Heart left ventricle (tissue), 16 donors: Measurements from ENCODE around the gene LVRN. TPM values are rescaled to one million over a fixed set of nuclear protein-coding genes. Genes with fewer than 3 reads are reported as not detected.

Source experiments
- ATAC-seq, 4 donors: fragments of 200-7000 bp; cut with Tn5 transposase; one replicate each; pipeline ENCODE4 v1.9.1; 2020 to 2022; ENCODE audit warnings: moderate library complexity in 4 of 4, mild to moderate bottlenecking in 3 of 4, moderate number of reproducible peaks in 1 of 4
- DNase-seq, 5 donors: peaks; one replicate each; pipeline ENCODE4 v3.0.0-alpha.2; 2020
- H3K27ac ChIP-seq, 12 donors: fragments of 200-600 bp; sonication (generic) in 4 of 12; one replicate each; pipeline versions ENCODE4 v1.5.0 to v1.8.0; 2016 to 2022; ENCODE audit warnings: mild to moderate bottlenecking in 2 of 12
- H3K27me3 ChIP-seq, 9 donors: fragments of 200-600 bp; sonication (generic) in 2 of 9; one replicate each; pipeline versions ENCODE4 v1.5.1 to v1.8.0; 2016 to 2022; ENCODE audit warnings: mild to moderate bottlenecking in 3 of 9
- H3K36me3 ChIP-seq, 9 donors: fragments of 200-600 bp; sonication (generic) in 2 of 9; one replicate each; pipeline versions ENCODE4 v1.5.0 to v1.8.0; 2018 to 2022; ENCODE audit warnings: mild to moderate bottlenecking in 2 of 9
- H3K4me1 ChIP-seq, 12 donors: fragments of 200-600 bp; sonication (generic) in 4 of 12; one replicate each; pipeline versions ENCODE4 v1.5.0 to v1.8.0; 2016 to 2022; ENCODE audit warnings: mild to moderate bottlenecking in 3 of 12
- H3K4me3 ChIP-seq, 12 donors: fragments of 200-600 bp; sonication (generic) in 4 of 12; one replicate each; pipeline versions ENCODE4 v1.5.0 to v1.8.0; 2017 to 2022; ENCODE audit warnings: mild to moderate bottlenecking in 9 of 12, moderate library complexity in 4 of 12
- H3K9me3 ChIP-seq, 12 donors: fragments of 200-600 bp; sonication (generic) in 4 of 12; one replicate each; pipeline versions ENCODE4 v1.5.0 to v1.8.0; 2016 to 2022; ENCODE audit warnings: mild to moderate bottlenecking in 1 of 12
- POLR2A ChIP-seq, 2 donors: fragments of 450-650 bp; IDR thresholded peaks; one replicate each; pipeline ENCODE4 v1.6.1; 2017; ENCODE audit warnings: antibody characterized with exemption in 2 of 2, mild to moderate bottlenecking in 2 of 2, moderate library complexity in 2 of 2
- WGBS, 4 donors: extraction: QIAGEN DNeasy Blood & Tissue Kit in 2 of 4; methylation state at CpG; one replicate each; pipeline versions ENCODE4 v1.1.5 to v1.1.7; 2013 to 2018; 5-methylcytosine and 5-hydroxymethylcytosine counted together
- intact Hi-C, 10 donors: fragments of 100-400 bp; cut with DNase I; formaldehyde crosslinking; loops; one replicate each; pipeline versions ENCODE4 v1.11.1 to v1.14.2; 2022
- polyA plus RNA-seq, 2 donors: library from polyadenylated mRNA; stranded (reverse); fragments of 200-250 nt; gene quantifications; one replicate each; pipeline ENCODE4 v1.2.3, GENCODE V29; 2013
- total RNA-seq, 9 donors: library from RNA; depleted of rRNA in 2 of 9; stranded (reverse); fragments of >200 nt in 2 of 9; fragmentation: NEBNext Ultra II Directional in 3 of 9; extraction: Animal tissue kit (Norgen Biotek cat#: 25700) in 3 of 9; gene quantifications; one replicate each; pipeline versions ENCODE4 v1.1.0 to v1.2.4, GENCODE V29; 2016 to 2023
- TF ChIP-seq, protein P1 (sequence below), 12 donors: fragments of 200-600 bp; sonication (generic) in 4 of 12; IDR thresholded peaks; one replicate each; pipeline versions ENCODE4 v1.5.0 to v1.8.0; 2018 to 2022; ENCODE audit warnings: antibody characterized with exemption in 12 of 12, mild to moderate bottlenecking in 5 of 12
- donor health status: ischemic (EF 13 %, LVEDD 7.1; RV severe dilation, severe dysfunction).
- donor health status: healthy with polysubstance abuse.
- donor health status: DM: no; HTN: yes; CAD: no.
- donor health status: DM: no; HTN: no; CAD: no.
- donor health status: ischemic (EF 25% LVEDD 6.9; RV normal size, moderate dysfunction).
- donor health status: ischemic (EF 25% LVEDD 5.7; RV mildly dilated, moderate dysfunction).
- donor health status: healthy.
- donor health status: DM: yes; HTN: yes; CAD: no.
- donor health status: ischemic (EF 35%, LVEDD 5.7; RV mildly dilated, moderate dysfunction).
- donor health status: nonischemic (EF 11% LVEDD 7.7; RV severe dilation, severe dysfunction).
- donor health status: DM: yes; HTN: yes; CAD: no.
- donor health status: PGD.
- donor health status: ischemic (EF 29% LVEDD 5.4; RV normal size, mild dysfunction).
- donor health status: nonischemic (EF 23%, LVEDD 6.1; RV moderate dilation, normal function).

LVRN gene
- total and polyA plus RNA-seq, 11 donors, result 0.13 to 2.1 (median 0.38) TPM; not detected in 3

DNA sequence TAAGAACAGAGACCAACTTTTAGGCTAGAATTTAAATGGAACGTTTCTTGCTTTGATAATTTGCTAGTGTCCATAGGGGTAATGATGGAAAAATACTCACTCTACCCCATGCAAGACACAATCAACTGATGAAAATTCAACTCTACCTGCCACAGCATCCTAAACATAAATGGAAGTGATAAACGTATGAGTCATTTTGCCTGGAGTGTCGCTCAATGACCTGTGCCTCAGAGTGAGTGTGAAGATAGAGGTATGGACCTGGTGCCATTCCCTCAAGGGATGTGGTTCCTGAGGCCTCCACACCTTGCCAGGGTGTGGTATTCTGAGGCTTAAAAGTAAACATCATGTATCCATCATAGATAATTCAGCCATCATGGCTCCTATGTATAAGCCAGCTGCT is 84.0 kb downstream of the LVRN start:
- no peak overlapping the region for H3K4me3 ChIP-seq
- intact Hi-C loops, result no loop called here
- H3K4me1 ChIP-seq, result no peaks in the 10 kb centered on the region
- H3K36me3 ChIP-seq, result no peaks in the 10 kb centered on the region
- no peak for DNase-seq
- TF ChIP-seq, protein P1, sequence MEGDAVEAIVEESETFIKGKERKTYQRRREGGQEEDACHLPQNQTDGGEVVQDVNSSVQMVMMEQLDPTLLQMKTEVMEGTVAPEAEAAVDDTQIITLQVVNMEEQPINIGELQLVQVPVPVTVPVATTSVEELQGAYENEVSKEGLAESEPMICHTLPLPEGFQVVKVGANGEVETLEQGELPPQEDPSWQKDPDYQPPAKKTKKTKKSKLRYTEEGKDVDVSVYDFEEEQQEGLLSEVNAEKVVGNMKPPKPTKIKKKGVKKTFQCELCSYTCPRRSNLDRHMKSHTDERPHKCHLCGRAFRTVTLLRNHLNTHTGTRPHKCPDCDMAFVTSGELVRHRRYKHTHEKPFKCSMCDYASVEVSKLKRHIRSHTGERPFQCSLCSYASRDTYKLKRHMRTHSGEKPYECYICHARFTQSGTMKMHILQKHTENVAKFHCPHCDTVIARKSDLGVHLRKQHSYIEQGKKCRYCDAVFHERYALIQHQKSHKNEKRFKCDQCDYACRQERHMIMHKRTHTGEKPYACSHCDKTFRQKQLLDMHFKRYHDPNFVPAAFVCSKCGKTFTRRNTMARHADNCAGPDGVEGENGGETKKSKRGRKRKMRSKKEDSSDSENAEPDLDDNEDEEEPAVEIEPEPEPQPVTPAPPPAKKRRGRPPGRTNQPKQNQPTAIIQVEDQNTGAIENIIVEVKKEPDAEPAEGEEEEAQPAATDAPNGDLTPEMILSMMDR (IDR thresholded peaks at IDR 0.05), result no peak
- no peak for TF ChIP-seq POLR2A (IDR thresholded peaks at IDR 0.05)
- ATAC-seq, result no peak
- no peak overlapping the region for H3K27ac ChIP-seq
- peaks cover 0 to 8% (median 0%) of the 10 kb centered on the region in 9 donors for H3K27me3 ChIP-seq
- 66 to 75% (median 69%) methylated on average over 3 of the region's 3 CpGs for WGBS, 4 donors
- no peaks in the 10 kb centered on the region for H3K9me3 ChIP-seq

DNA sequence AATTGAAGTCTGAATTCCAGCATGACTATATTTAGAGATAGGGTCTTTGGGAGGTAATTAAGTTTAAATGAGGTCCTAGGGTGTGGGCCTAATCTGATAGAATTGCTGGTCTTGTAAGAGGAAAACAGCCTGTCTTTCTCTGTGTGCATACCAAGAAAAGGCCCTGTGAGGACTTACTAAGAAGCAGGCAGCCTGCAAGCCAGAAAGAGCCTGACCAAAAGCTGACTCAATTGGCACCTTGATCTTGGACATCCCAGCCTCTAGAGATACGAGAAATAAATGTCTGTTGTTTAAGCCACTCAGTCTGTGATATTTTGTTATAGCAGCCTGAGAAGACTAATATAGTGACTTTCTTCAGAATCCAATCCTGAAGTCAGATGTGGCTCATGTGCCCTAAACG is 84.5 kb downstream of the LVRN start:
- no peak for DNase-seq
- Histone ChIP-seq H3K27ac (no peak overlapping the region), H3K4me1 (no peaks in the 10 kb centered on the region), H3K36me3 (no peaks in the 10 kb centered on the region), H3K9me3 (no peaks in the 10 kb centered on the region), H3K4me3 (no peak overlapping the region), H3K27me3 (peaks cover 0 to 8% (median 0%) of the 10 kb centered on the region in 9 donors)
- intact Hi-C loops, result no loop called here
- TF ChIP-seq POLR2A (IDR thresholded peaks at IDR 0.05), result no peak
- TF ChIP-seq, protein P1 (IDR thresholded peaks at IDR 0.05), result no peak
- ATAC-seq, result no peak
- 80 to 88% (median 86%) methylated on average over 2 of the region's 2 CpGs for WGBS, 4 donors

DNA sequence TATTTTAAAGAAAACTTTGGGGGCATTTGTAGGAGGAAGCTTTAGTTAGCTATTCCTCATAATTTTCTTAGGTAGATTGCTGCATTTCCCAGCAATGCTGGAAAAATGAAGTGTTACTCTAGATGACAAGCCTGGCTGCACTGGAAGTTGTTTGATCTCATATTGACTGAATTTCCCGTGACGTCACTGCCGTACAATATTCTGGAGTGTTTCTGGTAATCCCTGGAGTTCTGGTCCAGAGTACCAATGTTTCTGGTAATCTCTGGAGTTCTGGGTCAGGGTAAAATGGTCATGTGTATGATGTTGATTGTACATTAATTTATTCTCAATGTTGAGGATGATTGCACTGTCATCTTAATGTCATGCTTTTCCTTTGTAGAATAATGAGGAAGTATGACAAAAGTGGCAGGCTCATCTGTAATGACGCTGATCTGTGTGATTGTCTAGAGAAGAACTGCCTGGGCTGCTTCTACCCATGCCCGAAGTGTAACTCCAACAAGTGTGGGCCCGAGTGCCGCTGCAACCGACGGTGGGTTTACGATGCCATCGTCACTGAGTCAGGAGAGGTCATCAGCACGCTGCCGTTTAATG is 96.2 kb downstream of the LVRN start:
- ATAC-seq, result no peak
- Histone ChIP-seq H3K36me3 (no peaks in the 10 kb centered on the region), H3K9me3 (no peaks in the 10 kb centered on the region), H3K27me3 (peaks cover 0 to 5% (median 0%) of the 10 kb centered on the region in 9 donors), H3K4me1 (no peaks in the 10 kb centered on the region), H3K27ac (no peak overlapping the region), H3K4me3 (no peak overlapping the region)
- TF ChIP-seq, protein P1 (IDR thresholded peaks at IDR 0.05), result no peak
- no peak for TF ChIP-seq POLR2A (IDR thresholded peaks at IDR 0.05)
- intact Hi-C loops, result no loop called here
- DNase-seq, result no peak
- 78 to 88% (median 84%) methylated on average over 13 of the region's 13 CpGs for WGBS, 4 donors

DNA sequence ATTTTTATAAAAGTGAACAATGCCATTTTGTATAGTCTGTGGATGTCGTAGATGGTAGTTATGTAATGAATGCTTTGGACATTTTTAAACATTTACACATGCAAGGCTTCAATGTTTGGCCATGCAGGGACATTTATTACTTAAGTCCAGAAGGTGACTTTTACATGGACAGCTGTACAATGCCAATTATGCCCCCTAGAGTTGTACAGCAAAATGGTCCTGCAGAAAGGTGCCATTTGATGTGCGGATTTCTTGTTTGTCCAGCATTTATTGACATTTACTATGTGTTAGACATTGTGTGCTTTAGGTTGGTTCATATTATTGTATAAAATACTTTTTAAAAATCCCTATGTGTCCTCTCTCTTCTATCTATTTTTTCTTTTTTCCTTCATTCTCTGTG is 100.1 kb downstream of the LVRN start:
- H3K4me1 ChIP-seq, result no peaks in the 10 kb centered on the region
- TF ChIP-seq, protein P1 (IDR thresholded peaks at IDR 0.05), result no peak
- no peak for TF ChIP-seq POLR2A (IDR thresholded peaks at IDR 0.05)
- intact Hi-C loops, result loop anchor here in 5 of 10 donors (10.0 kb wide), 4 partner anchors 168 to 748 kb away; no protein-coding TSS in a partner anchor

More for the DNA sequence above, 100.1 kb downstream of the LVRN start:
- Histone ChIP-seq H3K27ac (no peak overlapping the region), H3K4me3 (no peak overlapping the region), H3K27me3 (peaks cover 0 to 7% (median 0%) of the 10 kb centered on the region in 9 donors), H3K9me3 (no peaks in the 10 kb centered on the region), H3K36me3 (no peaks in the 10 kb centered on the region)
- no peak for DNase-seq
- WGBS, 4 donors, result 89 to 92% (median 90%) methylated on average over 2 of the region's 2 CpGs
- no peak for ATAC-seq
